Neural crest cell (in vitro differentiated cells): Measurements from ENCODE around the gene PTCSC3. TPM values are rescaled to one million over a fixed set of nuclear protein-coding genes. Genes with fewer than 3 reads are reported as not detected.

ENCODE experiments used
- DNase-seq: peaks from one replicate; pipeline ENCODE4 v3.0.0; 2021; ENCODE audit warnings: low read depth, mixed read lengths, low spot score
- H3K27ac Mint-ChIP-seq: one replicate; pipeline ENCODE4 v1.8.0; 2021; ENCODE audit warnings: mild to moderate bottlenecking, mixed read lengths; ENCODE audit not compliant: unreplicated experiment
- H3K27me3 Mint-ChIP-seq: 2 replicates; pipeline ENCODE4 v1.8.0; 2021; ENCODE audit warnings: low read depth, mild to moderate bottlenecking, mixed read lengths
- H3K36me3 Mint-ChIP-seq: 2 replicates; pipeline ENCODE4 v1.8.0; 2021; ENCODE audit warnings: low read depth, mild to moderate bottlenecking, mixed read lengths
- H3K4me1 Mint-ChIP-seq: 2 replicates; pipeline ENCODE4 v1.8.0; 2021; ENCODE audit warnings: mixed read lengths
- H3K4me3 Mint-ChIP-seq: one replicate; pipeline ENCODE4 v1.8.0; 2021; ENCODE audit warnings: mild to moderate bottlenecking, mixed read lengths
- H3K9me3 Mint-ChIP-seq: 2 replicates; pipeline ENCODE4 v1.8.0; 2021; ENCODE audit warnings: mixed read lengths
- total RNA-seq: library from RNA; stranded (reverse); gene quantifications from 2 replicates; pipeline ENCODE4 v1.2.1, GENCODE V29; 2021
- TF ChIP-seq, protein P1 (sequence below): fragments of 200-600 bp; sonication (generic); conservative IDR thresholded peaks from 2 replicates; pipeline ENCODE4 v1.5.0; 2021; ENCODE audit warnings: antibody characterized with exemption, mild to moderate bottlenecking

The PTCSC3 gene
- total RNA-seq, 1 donor from 2014 or later, result not detected

DNA sequence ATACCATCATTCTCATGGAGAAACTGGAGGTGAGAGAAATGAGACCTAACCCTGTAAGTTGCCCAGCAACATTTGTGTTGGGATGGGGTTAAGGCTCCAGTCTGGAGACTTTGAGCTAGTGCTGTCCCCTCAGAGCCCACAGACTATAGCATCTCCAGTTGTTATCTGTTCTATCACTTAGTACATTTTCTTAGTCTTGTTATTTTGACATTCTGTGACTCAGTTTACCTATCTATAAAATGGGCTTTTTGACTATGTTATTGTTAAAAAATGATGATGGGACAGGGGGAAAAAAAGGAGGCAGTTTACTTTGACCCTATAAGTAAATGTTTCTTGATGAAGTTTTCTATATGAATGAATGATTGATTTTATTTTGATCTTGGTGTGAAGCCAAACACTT lies 45.8 kb upstream of the PTCSC3 start:
- H3K36me3 Mint-ChIP-seq, result no peaks in the 10 kb centered on the region
- no peak for DNase-seq

DNA sequence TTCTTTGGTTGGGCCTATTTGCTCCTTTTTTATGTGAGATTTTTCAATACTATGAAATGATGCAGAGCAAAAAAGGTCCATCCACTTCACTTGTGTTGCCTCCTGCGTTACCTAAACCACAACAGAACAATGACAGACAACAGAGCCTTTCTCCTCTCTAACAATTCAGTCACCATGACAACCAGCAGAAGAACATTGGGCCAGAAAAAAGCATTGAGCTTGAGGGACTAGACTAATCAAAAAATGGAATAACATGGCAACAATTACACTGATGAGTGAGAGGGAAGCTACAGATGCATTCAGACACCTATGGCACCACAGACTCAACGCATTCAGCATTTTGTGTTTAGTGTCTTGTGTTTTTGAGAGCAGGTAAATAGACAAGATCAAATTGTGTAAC lies 44.6 kb upstream of the PTCSC3 start:
- Mint-ChIP-seq H3K4me1 (peaks cover 10% of the 10 kb centered on the region), H3K4me3 (no peak overlapping the region), H3K36me3 (no peaks in the 10 kb centered on the region), H3K27me3 (peaks cover 88% of the 10 kb centered on the region), H3K9me3 (no peaks in the 10 kb centered on the region), H3K27ac (no peak overlapping the region)
- TF ChIP-seq, protein P1, sequence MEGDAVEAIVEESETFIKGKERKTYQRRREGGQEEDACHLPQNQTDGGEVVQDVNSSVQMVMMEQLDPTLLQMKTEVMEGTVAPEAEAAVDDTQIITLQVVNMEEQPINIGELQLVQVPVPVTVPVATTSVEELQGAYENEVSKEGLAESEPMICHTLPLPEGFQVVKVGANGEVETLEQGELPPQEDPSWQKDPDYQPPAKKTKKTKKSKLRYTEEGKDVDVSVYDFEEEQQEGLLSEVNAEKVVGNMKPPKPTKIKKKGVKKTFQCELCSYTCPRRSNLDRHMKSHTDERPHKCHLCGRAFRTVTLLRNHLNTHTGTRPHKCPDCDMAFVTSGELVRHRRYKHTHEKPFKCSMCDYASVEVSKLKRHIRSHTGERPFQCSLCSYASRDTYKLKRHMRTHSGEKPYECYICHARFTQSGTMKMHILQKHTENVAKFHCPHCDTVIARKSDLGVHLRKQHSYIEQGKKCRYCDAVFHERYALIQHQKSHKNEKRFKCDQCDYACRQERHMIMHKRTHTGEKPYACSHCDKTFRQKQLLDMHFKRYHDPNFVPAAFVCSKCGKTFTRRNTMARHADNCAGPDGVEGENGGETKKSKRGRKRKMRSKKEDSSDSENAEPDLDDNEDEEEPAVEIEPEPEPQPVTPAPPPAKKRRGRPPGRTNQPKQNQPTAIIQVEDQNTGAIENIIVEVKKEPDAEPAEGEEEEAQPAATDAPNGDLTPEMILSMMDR, result no peak
- DNase-seq, result no peak

More for the DNA sequence above, 45.8 kb upstream of the PTCSC3 start:
- no peaks in the 10 kb centered on the region for H3K9me3 Mint-ChIP-seq
- H3K27me3 Mint-ChIP-seq, result peaks cover 80% of the 10 kb centered on the region
- TF ChIP-seq, protein P1, result no peak
- no peak overlapping the region for H3K27ac Mint-ChIP-seq
- no peak overlapping the region for H3K4me3 Mint-ChIP-seq
- peaks cover 10% of the 10 kb centered on the region for H3K4me1 Mint-ChIP-seq

DNA sequence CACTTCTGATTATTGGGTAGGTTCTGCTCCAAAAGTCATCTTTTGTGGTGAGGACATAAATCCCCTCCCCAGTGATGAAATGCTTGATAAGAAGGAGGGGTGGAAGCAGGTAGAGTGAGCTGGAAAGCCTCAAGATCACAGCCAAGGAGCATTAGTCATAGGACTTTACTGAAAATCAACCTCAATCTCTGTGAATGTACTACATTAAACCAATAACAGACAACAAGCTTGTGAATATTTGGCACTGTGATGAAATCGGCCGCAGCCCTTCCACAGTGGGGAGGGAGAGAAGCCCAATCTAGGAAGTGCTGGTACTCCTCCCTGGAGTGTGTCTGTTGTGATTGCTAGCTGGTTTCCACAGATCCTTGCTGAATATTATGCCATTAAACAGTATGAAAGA lies 41.2 kb upstream of the PTCSC3 start:
- no peak for DNase-seq
- peaks cover 10% of the 10 kb centered on the region for H3K4me1 Mint-ChIP-seq
- no peaks in the 10 kb centered on the region for H3K36me3 Mint-ChIP-seq
- TF ChIP-seq, protein P1, result no peak
- peaks cover 84% of the 10 kb centered on the region for H3K27me3 Mint-ChIP-seq
- no peaks in the 10 kb centered on the region for H3K9me3 Mint-ChIP-seq
- no peak overlapping the region for H3K27ac Mint-ChIP-seq
- no peak overlapping the region for H3K4me3 Mint-ChIP-seq

DNA sequence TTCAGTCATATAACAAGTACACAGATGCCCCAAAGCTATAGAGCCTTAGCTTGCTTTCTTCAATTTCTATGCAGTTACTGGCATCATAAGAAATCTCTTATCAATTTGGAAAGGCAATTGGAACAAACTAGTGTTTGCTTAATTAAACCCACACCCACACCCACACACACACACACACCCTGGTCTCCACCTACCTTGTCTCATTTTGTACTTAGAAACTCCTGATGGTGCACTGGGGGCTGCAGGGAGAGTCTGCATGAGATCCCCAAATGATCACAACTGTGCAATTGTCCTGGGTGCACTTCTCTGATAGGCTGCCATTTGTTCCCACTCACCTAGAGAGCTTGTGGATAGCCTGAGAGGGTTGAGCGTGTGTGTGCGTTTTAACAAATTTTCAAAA lies 40.5 kb upstream of the PTCSC3 start:
- no peak for DNase-seq
- TF ChIP-seq, protein P1, result no peak

DNA sequence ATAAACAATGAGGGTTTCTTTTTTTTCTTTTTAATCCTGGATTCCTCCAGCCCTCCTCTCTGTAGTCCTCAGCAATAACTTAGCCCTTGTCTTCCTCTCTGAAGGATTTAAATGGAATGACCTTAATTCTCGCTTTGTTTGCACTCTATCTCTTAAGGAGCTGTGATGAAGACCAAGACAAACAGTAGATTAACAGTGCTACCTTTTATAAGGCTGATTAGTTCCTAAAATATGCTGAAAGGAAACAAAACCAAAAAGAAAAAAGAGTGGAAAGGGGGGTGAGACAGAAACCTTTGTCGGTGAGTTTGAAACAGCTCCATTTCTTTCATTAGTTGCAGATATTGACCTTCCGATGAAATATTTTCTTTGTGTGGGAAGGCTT lies 38.7 kb upstream of the PTCSC3 start:
- Mint-ChIP-seq H3K4me1 (no peaks in the 10 kb centered on the region), H3K27ac (no peak overlapping the region), H3K9me3 (no peaks in the 10 kb centered on the region), H3K4me3 (no peak overlapping the region), H3K36me3 (no peaks in the 10 kb centered on the region), H3K27me3 (peaks cover 82% of the 10 kb centered on the region)
- no peak for DNase-seq
- TF ChIP-seq, protein P1, result no peak

More for the DNA sequence above, 40.5 kb upstream of the PTCSC3 start:
- no peak overlapping the region for H3K27ac Mint-ChIP-seq
- H3K4me1 Mint-ChIP-seq, result peaks cover 10% of the 10 kb centered on the region
- peaks cover 84% of the 10 kb centered on the region for H3K27me3 Mint-ChIP-seq
- no peak overlapping the region for H3K4me3 Mint-ChIP-seq
- H3K9me3 Mint-ChIP-seq, result no peaks in the 10 kb centered on the region
- no peaks in the 10 kb centered on the region for H3K36me3 Mint-ChIP-seq
